H1 (cell line): Measurements from ENCODE around the gene RBM15B. TPM values are rescaled to one million over a fixed set of nuclear protein-coding genes. Genes with fewer than 3 reads are reported as not detected.

Experiments used
- CTCF ChIA-PET: fragments of 300-600 bp; sonication (Branson Sonifier 250); formaldehyde crosslinking; loops from one replicate; lab custom pipeline; 2021; ENCODE audit not compliant: partially characterized antibody; lab: Charles Lee
- POLR2A ChIA-PET: fragments of 300-600 bp; sonication (Branson Sonifier 250); formaldehyde crosslinking; loops from one replicate; lab custom pipeline; 2021; ENCODE audit warnings: inconsistent platforms; ENCODE audit not compliant: partially characterized antibody; lab: Charles Lee
- DNase-seq, 2 experiments: peaks; one replicate each; pipeline versions ENCODE4 v3.0.0 to v3.0.0-alpha.2; 2010 to 2022; ENCODE audit warnings: low spot score in 2 of 2, low read depth in 1 of 2, mixed read lengths in 1 of 2
- FAIRE-seq: peaks from 2 replicates; lab custom pipeline; 2011; peaks lifted over from hg19 to GRCh38; lab: Jason Lieb, UNC
- H2AFZ ChIP-seq: 2 replicates; pipeline ENCODE4 v1.8.1; 2012; ENCODE audit warnings: low read length, inconsistent platforms
- H2AK5ac ChIP-seq: 2 replicates; pipeline ENCODE4 v1.6.1; 2013; ENCODE audit warnings: low read depth, low read length
- H2BK120ac ChIP-seq: replicated peaks from 2 replicates; pipeline ENCODE3; 2013; ENCODE audit warnings: low read depth, low read length, inconsistent platforms
- H2BK12ac ChIP-seq: 2 replicates; pipeline ENCODE4 v1.6.1; 2013; ENCODE audit warnings: low read depth, low read length
- H2BK15ac ChIP-seq: 2 replicates; pipeline ENCODE4 v1.6.1; 2013; ENCODE audit warnings: low read length
- H2BK20ac ChIP-seq: 2 replicates; pipeline ENCODE4 v1.6.1; 2013; ENCODE audit warnings: low read length
- H2BK5ac ChIP-seq: 2 replicates; pipeline ENCODE4 v1.6.1; 2013; ENCODE audit warnings: low read depth, low read length
- H3K14ac ChIP-seq: 2 replicates; pipeline ENCODE4 v1.6.1; 2013; ENCODE audit warnings: inconsistent platforms; ENCODE audit not compliant: insufficient read length
- H3K18ac ChIP-seq: 2 replicates; pipeline ENCODE4 v1.6.1; 2013; ENCODE audit warnings: low read length; ENCODE audit errors: extremely low read depth
- H3K23ac ChIP-seq: 2 replicates; pipeline ENCODE4 v1.6.1; 2013; ENCODE audit warnings: inconsistent platforms; ENCODE audit not compliant: insufficient read length
- H3K23me2 ChIP-seq: 2 replicates; pipeline ENCODE4 v1.6.1; 2013; ENCODE audit warnings: low read depth, low read length
- H3K27ac ChIP-seq: 2 replicates; pipeline ENCODE4 v1.6.1; 2011; ENCODE audit warnings: low read depth, low read length, inconsistent platforms
- H3K27me3 ChIP-seq, 4 experiments: replicated peaks in 1 of 4; 1 replicate in 1 of 4; 2 replicates in 3 of 4; pipeline versions ENCODE4 v1.6.1 to v1.8.1; 2011 to 2013; ENCODE audit warnings: low read length in 3 of 4, mild to moderate bottlenecking in 3 of 4, inconsistent platforms in 2 of 4, mixed read lengths in 2 of 4, moderate library complexity in 1 of 4; ENCODE audit not compliant: control insufficient read depth in 3 of 4, insufficient read depth in 3 of 4; ENCODE audit errors: extremely low read depth in 1 of 4
- H3K36me3 ChIP-seq, 4 experiments: 2 replicates each; pipeline versions ENCODE4 v1.6.1 to v1.8.1; 2011 to 2013; ENCODE audit warnings: mild to moderate bottlenecking in 4 of 4, low read length in 3 of 4, moderate library complexity in 2 of 4, control low read depth in 1 of 4, inconsistent platforms in 1 of 4; ENCODE audit not compliant: insufficient read depth in 4 of 4, control insufficient read depth in 2 of 4
- H3K4ac ChIP-seq: replicated peaks from 2 replicates; pipeline ENCODE3; 2013; ENCODE audit warnings: low read length, low read depth, mixed read lengths, inconsistent platforms; ENCODE audit not compliant: insufficient read length
- H3K4me1 ChIP-seq, 4 experiments: replicated peaks in 1 of 4; 1 replicate in 1 of 4; 2 replicates in 3 of 4; pipeline versions ENCODE4 v1.6.1 to v1.8.1; 2011 to 2013; ENCODE audit warnings: low read length in 3 of 4, inconsistent platforms in 2 of 4, mixed read lengths in 1 of 4; ENCODE audit not compliant: insufficient read depth in 4 of 4, control insufficient read depth in 3 of 4
- H3K4me2 ChIP-seq, 2 experiments: 2 replicates each; pipeline versions ENCODE4 v1.6.1 to v1.8.1; 2011 to 2013; ENCODE audit warnings: low read depth in 2 of 2, low read length in 2 of 2, control low read depth in 1 of 2, inconsistent platforms in 1 of 2, mild to moderate bottlenecking in 1 of 2; ENCODE audit not compliant: insufficient read depth in 1 of 2
- H3K4me3 ChIP-seq, 4 experiments: fragments of 200-600, 300-600 bp in 1 of 4; sonication (generic), shearing (Covaris generic), sonication (Bioruptor Twin) in 1 of 4; 2 replicates each; pipeline versions ENCODE4 v1.5.1 to v1.8.1; 2011 to 2016; ENCODE audit warnings: low read length in 4 of 4, low read depth in 3 of 4, control low read depth in 2 of 4, inconsistent platforms in 2 of 4, mild to moderate bottlenecking in 2 of 4, mixed read lengths in 1 of 4, moderate library complexity in 1 of 4; ENCODE audit not compliant: insufficient read depth in 2 of 4; ENCODE audit errors: extremely low read depth in 1 of 4
- H3K56ac ChIP-seq: replicated peaks from 2 replicates; pipeline ENCODE3; 2013; ENCODE audit warnings: low read depth, mild to moderate bottlenecking, mixed read lengths, low read length, inconsistent platforms; ENCODE audit not compliant: insufficient read length
- H3K79me1 ChIP-seq: 2 replicates; pipeline ENCODE4 v1.6.1; 2013; ENCODE audit warnings: low read depth, low read length, control low read depth
- H3K79me2 ChIP-seq, 2 experiments: 2 replicates each; pipeline versions ENCODE4 v1.6.1 to v1.8.1; 2012 to 2013; ENCODE audit warnings: low read length in 2 of 2, mild to moderate bottlenecking in 2 of 2, inconsistent platforms in 1 of 2; ENCODE audit not compliant: insufficient read depth in 2 of 2, control insufficient read depth in 1 of 2
- H3K9ac ChIP-seq, 4 experiments: replicated peaks in 1 of 4; 1 replicate in 1 of 4; 2 replicates in 3 of 4; pipeline versions ENCODE4 v1.6.1 to v1.8.1; 2011 to 2013; ENCODE audit warnings: low read depth in 3 of 4, low read length in 3 of 4, control low read depth in 2 of 4, mild to moderate bottlenecking in 2 of 4, moderate library complexity in 2 of 4, inconsistent platforms in 1 of 4; ENCODE audit errors: extremely low read depth in 1 of 4
- H3K9me3 ChIP-seq, 2 experiments: 2 replicates each; pipeline versions ENCODE4 v1.6.1 to v1.8.1; 2012 to 2013; ENCODE audit warnings: mild to moderate bottlenecking in 2 of 2, moderate library complexity in 2 of 2, control low read depth in 1 of 2, inconsistent platforms in 1 of 2, low read depth in 1 of 2, low read length in 1 of 2, mixed read lengths in 1 of 2; ENCODE audit not compliant: insufficient read depth in 2 of 2
- H4K20me1 ChIP-seq, 2 experiments: replicated peaks in 1 of 2; 2 replicates each; pipeline versions ENCODE3 to v1.8.1; 2011 to 2013; ENCODE audit warnings: inconsistent platforms in 2 of 2, low read length in 2 of 2, mild to moderate bottlenecking in 1 of 2; ENCODE audit not compliant: insufficient read depth in 2 of 2, control insufficient read depth in 1 of 2
- H4K5ac ChIP-seq: 2 replicates; pipeline ENCODE4 v1.6.1; 2013; ENCODE audit warnings: low read length, low read depth, mixed read lengths, inconsistent platforms; ENCODE audit not compliant: insufficient read length
- H4K8ac ChIP-seq: 2 replicates; pipeline ENCODE4 v1.8.0; 2013; ENCODE audit warnings: mild to moderate bottlenecking, moderate library complexity, low read length, inconsistent platforms; ENCODE audit not compliant: insufficient read depth; ENCODE audit errors: extremely low read depth
- H4K91ac ChIP-seq: replicated peaks from 2 replicates; pipeline ENCODE3; 2013; ENCODE audit warnings: low read length, mixed read lengths, inconsistent platforms; ENCODE audit not compliant: insufficient read length
- CBX8 ChIP-seq: fragments of 300-800, 300-1000 bp; sonication (generic); IDR thresholded peaks from 2 replicates; pipeline ENCODE4 v1.7.1; 2016; ENCODE audit warnings: low read depth, low read length, borderline replicate concordance
- CTBP2 ChIP-seq: IDR thresholded peaks from 2 replicates; pipeline ENCODE4 v1.7.0; 2011; ENCODE audit warnings: borderline replicate concordance, mild to moderate bottlenecking, moderate library complexity, mixed read lengths, low read length; ENCODE audit not compliant: insufficient read depth, insufficient read length
- CTCF ChIP-seq, 3 experiments: IDR thresholded peaks; 1 replicate in 2 of 3; 2 replicates in 1 of 3; pipeline versions ENCODE4 v1.5.1 to v1.6.1; 2011; ENCODE audit warnings: low read length in 3 of 3, mild to moderate bottlenecking in 3 of 3, inconsistent platforms in 2 of 3, low read depth in 1 of 3, moderate library complexity in 1 of 3; ENCODE audit not compliant: insufficient read depth in 1 of 3; ENCODE audit errors: control extremely low read depth in 1 of 3
- HDAC6 ChIP-seq: IDR thresholded peaks from one replicate; pipeline ENCODE4 v1.7.1; 2012; ENCODE audit warnings: low read depth, mild to moderate bottlenecking, inconsistent platforms, low read length, moderate library complexity
- POLR2AphosphoS5 ChIP-seq: IDR thresholded peaks from 2 replicates; pipeline ENCODE4 v1.6.1; 2011; ENCODE audit warnings: low read depth, low read length
- POU5F1 ChIP-seq: IDR thresholded peaks from 2 replicates; pipeline ENCODE4 v1.6.1; 2011; ENCODE audit warnings: low read depth, mild to moderate bottlenecking, low read length, moderate library complexity
- RAD21 ChIP-seq, 2 experiments: IDR thresholded peaks in 1 of 2; conservative IDR thresholded peaks in 1 of 2; 2 replicates each; pipeline ENCODE4 v1.6.1; 2011; ENCODE audit warnings: low read depth in 2 of 2, low read length in 2 of 2, improper control_type of control experiment in 1 of 2, inconsistent platforms in 1 of 2, mild to moderate bottlenecking in 1 of 2, moderate library complexity in 1 of 2
- USF2 ChIP-seq: IDR thresholded peaks from 2 replicates; pipeline ENCODE4 v1.6.1; 2011; ENCODE audit warnings: low read length, improper control_type of control experiment
- WGBS, 2 experiments: shearing (Covaris generic) in 1 of 2; methylation state at CpG; one replicate each; pipeline versions ENCODE4 v1.1.6 to v1.1.7; 2013 to 2015; ENCODE audit warnings: low lambda C conversion rate in 2 of 2, mixed read lengths in 2 of 2, inconsistent platforms in 1 of 2, low coverage in 1 of 2, missing lambda C conversion rate in 1 of 2; ENCODE audit not compliant: insufficient replicate concordance in 2 of 2, insufficient coverage in 1 of 2, insufficient read length in 1 of 2; ENCODE audit errors: extremely low coverage in 1 of 2, missing lambda C conversion rate in 1 of 2; 5-methylcytosine and 5-hydroxymethylcytosine counted together
- polyA plus RNA-seq, 7 experiments: library from polyadenylated mRNA; depleted of rRNA in 3 of 7; stranded (reverse) in 5 of 7; unstranded in 2 of 7; fragments of >200 nt in 5 of 7; fragments of 200-250 nt in 2 of 7; gene quantifications; 1 replicate in 5 of 7; 2 replicates in 1 of 7; 4 replicates in 1 of 7; pipeline versions ENCODE4 v1.2.1 to v1.2.3, GENCODE V29; 2011 to 2013; ENCODE audit warnings: missing spikeins in 2 of 7, mixed read lengths in 2 of 7
- total RNA-seq: library from RNA; stranded (reverse); fragmentation: NEBNext Ultra II Directional; extraction: Animal tissue kit (Norgen Biotek cat#: 25700); gene quantifications from 2 replicates; pipeline ENCODE4 v1.2.1, GENCODE V29; 2021

RBM15B gene
- total and polyA plus RNA-seq, 2 of the 8 experiments (the other 6 are each of a cell fraction or from before 2014, with no cell fraction given): 22.2 to 59.1 TPM

- H2AFZ ChIP-seq: no peak overlapping the region
- H3K23me2 ChIP-seq: no peaks in the 10 kb centered on the region
- 77% methylated on average over 8 of the region's 8 CpGs; no CpG with 5 or more reads in 1 of the 2 experiments for WGBS, 2 experiments
- no peak overlapping the region for H3K23ac ChIP-seq
- H4K20me1 ChIP-seq: no peaks in the 10 kb centered on the region
- H3K4me1 ChIP-seq: no peaks in the 10 kb centered on the region
- H3K36me3 ChIP-seq: peaks cover 0 to 4% (median 0%) of the 10 kb centered on the region in 4 experiments; a peak in 4 of 8 replicates
- no peaks in the 10 kb centered on the region for H3K79me2 ChIP-seq
- no peaks in the 10 kb centered on the region for H3K79me1 ChIP-seq
- H2BK20ac ChIP-seq: no peak overlapping the region
- no peak overlapping the region for H3K4me3 ChIP-seq
- no peak overlapping the region for H4K5ac ChIP-seq
- no peak overlapping the region for H3K27ac ChIP-seq
- H3K9ac ChIP-seq: peak overlapping the region in 1 of 4 experiments; percentile 3; a peak in 2 of 7 replicates
- H3K18ac ChIP-seq: no peak overlapping the region
- H2BK120ac ChIP-seq: no peak overlapping the region
- no peak overlapping the region for H3K14ac ChIP-seq
- H3K4ac ChIP-seq: no peak overlapping the region
- H2BK5ac ChIP-seq: no peak overlapping the region
- no peak overlapping the region for H3K4me2 ChIP-seq
- H3K27me3 ChIP-seq: no peaks in the 10 kb centered on the region
- no peak overlapping the region for H2AK5ac ChIP-seq
- no peak for FAIRE-seq
- H3K9me3 ChIP-seq: no peaks in the 10 kb centered on the region
- ChIA-PET POLR2A (no interaction called here), CTCF (interaction anchor here (1.3 kb wide), 1 partner anchor 20 kb away, joined by 4 read pairs; no protein-coding TSS in a partner anchor)
- H4K8ac ChIP-seq: no peak overlapping the region
- no peak for DNase-seq
- H2BK15ac ChIP-seq: no peak overlapping the region
- no peak overlapping the region for H2BK12ac ChIP-seq
- H4K91ac ChIP-seq: no peak overlapping the region
- no peak overlapping the region for H3K56ac ChIP-seq
- TF ChIP-seq POLR2AphosphoS5: no peak
- no peak for TF ChIP-seq HDAC6
- TF ChIP-seq CTBP2: no peak
- no peak for TF ChIP-seq RAD21 (IDR thresholded peaks at IDR 0.05 in 1 of 2, conservative IDR thresholded peaks at IDR 0.05 in 1 of 2; ENCODE audit: low read depth in 2 of 2, low read length in 2 of 2)
- TF ChIP-seq USF2: no peak
- TF ChIP-seq POU5F1: no peak
- TF ChIP-seq CTCF (IDR thresholded peaks at IDR 0.05; ENCODE audit: control extremely low read depth in 1 of 3, insufficient read depth in 1 of 3, low read depth in 1 of 3, low read length in 3 of 3): no peak
- no peak for TF ChIP-seq CBX8
These were observed 35.0 kb upstream of the RBM15B start for GRCh38 chr3:51355891-51356578.
